ENCODE data around the gene CRIP3.

CRIP3 gene

GRCh38 chr6:43274127-43274915 is 34.3 kb downstream of the CRIP3 start:
- no peak overlapping the region for H3K4me3 ChIP-seq (ENCODE audit: insufficient read depth, low read depth, low read length)
- H3K27me3 ChIP-seq (ENCODE audit: control insufficient read depth, insufficient read depth, low read length, poor library complexity, severe bottlenecking), result peaks cover 40% of the 10 kb centered on the region
- 80 to 83% methylated on average over 8 of the region's 10 CpGs for WGBS, 2 experiments
- no peak overlapping the region for H3K27ac ChIP-seq (ENCODE audit: insufficient read depth, low read depth, low read length, poor library complexity, severe bottlenecking)
- H3K36me3 ChIP-seq (ENCODE audit: control insufficient read depth, insufficient read depth, low read length), result no peaks in the 10 kb centered on the region
- H3K9me3 ChIP-seq (ENCODE audit: control insufficient read depth, low read length), result no peaks in the 10 kb centered on the region
- peaks cover 32% of the 10 kb centered on the region for H3K4me1 ChIP-seq (ENCODE audit: control insufficient read depth, insufficient read depth, low read length)

- Histone ChIP-seq H3K36me3 (ENCODE audit: control insufficient read depth, insufficient read depth, low read length) (no peaks in the 10 kb centered on the region), H3K27me3 (ENCODE audit: control insufficient read depth, insufficient read depth, low read length, poor library complexity, severe bottlenecking) (peaks cover 46% of the 10 kb centered on the region), H3K9me3 (ENCODE audit: control insufficient read depth, low read length) (no peaks in the 10 kb centered on the region), H3K27ac (ENCODE audit: insufficient read depth, low read depth, low read length, poor library complexity, severe bottlenecking) (no peak overlapping the region), H3K4me1 (ENCODE audit: control insufficient read depth, insufficient read depth, low read length) (peaks cover 31% of the 10 kb centered on the region), H3K4me3 (ENCODE audit: insufficient read depth, low read depth, low read length) (no peak overlapping the region)
- 84 to 85% methylated on average over 2 of the region's 2 CpGs for WGBS, 2 experiments
Observed at GRCh38 chr6:43273707-43274106, 34.9 kb downstream of the CRIP3 start.

DNA sequence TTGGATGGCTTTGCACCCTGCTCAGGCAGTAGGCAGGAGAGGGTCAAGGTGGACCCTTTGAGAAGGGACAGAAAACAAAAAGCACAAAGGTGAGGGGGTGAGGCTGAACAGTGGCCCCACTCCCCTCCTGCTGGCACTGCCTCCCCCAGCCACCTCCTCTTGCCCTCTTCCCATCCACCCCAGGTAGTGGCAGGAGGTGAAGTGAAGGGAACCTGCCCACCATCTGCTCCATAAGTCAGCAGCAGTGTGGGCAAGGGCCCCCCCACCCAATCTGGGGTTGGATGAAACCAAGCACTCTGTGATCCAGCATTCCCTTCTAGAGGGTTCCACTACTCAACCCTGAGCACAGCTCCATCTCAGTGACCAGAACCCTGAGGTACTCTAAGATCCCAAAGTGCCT is 36.7 kb downstream of the CRIP3 start:
- no peaks in the 10 kb centered on the region for H3K9me3 ChIP-seq (ENCODE audit: control insufficient read depth, low read length)
- no peak overlapping the region for H3K4me3 ChIP-seq (ENCODE audit: insufficient read depth, low read depth, low read length)
- H3K4me1 ChIP-seq (ENCODE audit: control insufficient read depth, insufficient read depth, low read length), result peaks cover 33% of the 10 kb centered on the region
- H3K27ac ChIP-seq (ENCODE audit: insufficient read depth, low read depth, low read length, poor library complexity, severe bottlenecking), result no peak overlapping the region
- peaks cover 61% of the 10 kb centered on the region for H3K27me3 ChIP-seq (ENCODE audit: control insufficient read depth, insufficient read depth, low read length, poor library complexity, severe bottlenecking)
- no peaks in the 10 kb centered on the region for H3K36me3 ChIP-seq (ENCODE audit: control insufficient read depth, insufficient read depth, low read length)

DNA sequence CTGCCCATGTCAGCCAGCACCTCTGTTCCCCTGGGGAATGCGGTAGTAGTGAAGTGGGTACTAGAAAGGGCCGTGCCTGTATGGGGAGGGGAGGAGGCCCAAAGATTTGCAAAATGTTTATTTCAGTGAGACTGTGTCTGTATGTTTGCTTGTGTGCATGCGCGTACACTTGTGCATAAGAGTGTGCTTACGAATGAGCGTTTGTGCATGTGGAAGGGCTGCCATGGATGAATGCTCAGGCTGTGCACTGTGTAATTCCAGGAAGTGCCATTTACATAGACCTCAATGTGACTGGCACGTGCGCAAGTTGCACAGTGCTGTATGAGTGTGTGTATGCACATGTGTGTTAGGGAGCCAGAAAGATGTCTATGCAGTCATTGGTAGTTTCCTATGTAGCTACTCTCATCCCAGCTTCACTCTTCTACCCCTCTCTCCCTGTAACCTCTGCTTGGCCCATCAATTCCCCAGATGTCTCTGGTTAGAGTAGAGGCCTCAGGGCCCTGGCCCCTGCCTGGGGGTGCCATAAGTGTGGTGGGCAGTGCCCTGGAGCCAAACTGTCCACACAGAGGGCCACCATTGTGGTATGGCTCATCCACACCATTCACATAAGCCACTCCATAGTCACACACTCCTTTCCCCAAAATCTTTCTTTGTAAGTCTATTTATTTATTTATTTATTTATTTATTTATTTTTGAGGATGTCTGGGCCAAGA is 37.4 kb downstream of the CRIP3 start:
- Histone ChIP-seq H3K27me3 (ENCODE audit: control insufficient read depth, insufficient read depth, low read length, poor library complexity, severe bottlenecking) (peaks cover 58% of the 10 kb centered on the region), H3K4me3 (ENCODE audit: insufficient read depth, low read depth, low read length) (no peak overlapping the region), H3K36me3 (ENCODE audit: control insufficient read depth, insufficient read depth, low read length) (no peaks in the 10 kb centered on the region), H3K4me1 (ENCODE audit: control insufficient read depth, insufficient read depth, low read length) (peaks cover 32% of the 10 kb centered on the region), H3K9me3 (ENCODE audit: control insufficient read depth, low read length) (no peaks in the 10 kb centered on the region), H3K27ac (ENCODE audit: insufficient read depth, low read depth, low read length, poor library complexity, severe bottlenecking) (no peak overlapping the region)
- 91% methylated on average over 8 of the region's 8 CpGs for WGBS, 2 experiments

DNA sequence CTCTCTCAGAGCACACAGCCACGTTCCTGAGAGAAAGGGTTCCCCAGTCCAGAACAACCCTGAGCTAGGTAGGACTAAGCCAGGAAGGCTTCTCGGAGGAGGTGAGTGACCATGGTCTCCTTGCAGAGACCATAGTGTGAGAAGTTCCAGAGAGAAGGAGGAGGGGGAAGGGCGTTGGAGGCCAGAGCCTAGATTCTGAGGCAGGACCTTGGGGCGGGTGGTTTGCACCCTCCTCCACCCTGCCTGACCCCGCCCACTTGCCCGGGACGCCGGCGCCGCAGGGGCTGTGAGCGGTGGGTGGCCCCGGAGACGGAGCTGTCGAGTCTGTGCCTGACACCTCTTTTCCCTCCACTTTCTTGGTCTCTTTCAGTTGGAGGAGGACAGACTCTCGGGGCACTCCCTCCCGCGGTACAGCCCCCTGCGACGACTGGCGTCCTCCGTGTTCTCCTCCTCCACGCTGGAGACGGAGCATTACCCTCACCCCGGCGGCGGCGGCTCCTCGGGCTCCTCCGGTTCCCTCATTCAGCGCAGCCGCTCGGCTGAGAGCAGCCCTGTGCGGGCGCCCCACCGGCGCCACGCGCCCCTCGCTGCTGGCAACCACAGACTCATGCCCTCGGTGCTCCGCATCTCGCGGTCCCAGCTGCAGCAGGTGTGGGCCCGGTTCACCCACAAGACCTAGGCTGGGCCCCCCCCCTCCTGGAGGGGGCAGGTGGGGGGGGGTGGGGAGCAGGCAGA is 39.2 kb downstream of the CRIP3 start:
- no peak overlapping the region for H3K4me3 ChIP-seq (ENCODE audit: insufficient read depth, low read depth, low read length)
- WGBS, 2 experiments, result 15 to 16% methylated on average over 43 to 44 of the region's 44 CpGs
- no peak overlapping the region for H3K27ac ChIP-seq (ENCODE audit: insufficient read depth, low read depth, low read length, poor library complexity, severe bottlenecking)
- no peaks in the 10 kb centered on the region for H3K36me3 ChIP-seq (ENCODE audit: control insufficient read depth, insufficient read depth, low read length)
- H3K27me3 ChIP-seq (ENCODE audit: control insufficient read depth, insufficient read depth, low read length, poor library complexity, severe bottlenecking), result peaks cover 40% of the 10 kb centered on the region
- peaks cover 16% of the 10 kb centered on the region for H3K4me1 ChIP-seq (ENCODE audit: control insufficient read depth, insufficient read depth, low read length)
- H3K9me3 ChIP-seq (ENCODE audit: control insufficient read depth, low read length), result no peaks in the 10 kb centered on the region

- no peak overlapping the region for H3K27ac ChIP-seq (ENCODE audit: insufficient read depth, low read depth, low read length, poor library complexity, severe bottlenecking)
- H3K4me1 ChIP-seq (ENCODE audit: control insufficient read depth, insufficient read depth, low read length), result peaks cover 16% of the 10 kb centered on the region
- H3K4me3 ChIP-seq (ENCODE audit: insufficient read depth, low read depth, low read length), result no peak overlapping the region
- H3K36me3 ChIP-seq (ENCODE audit: control insufficient read depth, insufficient read depth, low read length), result no peaks in the 10 kb centered on the region
- no peaks in the 10 kb centered on the region for H3K9me3 ChIP-seq (ENCODE audit: control insufficient read depth, low read length)
- H3K27me3 ChIP-seq (ENCODE audit: control insufficient read depth, insufficient read depth, low read length, poor library complexity, severe bottlenecking), result peaks cover 33% of the 10 kb centered on the region
- WGBS, 2 experiments, result 91 to 92% methylated on average over 10 of the region's 10 CpGs
Observed at GRCh38 chr6:43268782-43269272, 39.8 kb downstream of the CRIP3 start.

- Histone ChIP-seq H3K27ac (ENCODE audit: insufficient read depth, low read depth, low read length, poor library complexity, severe bottlenecking) (no peak overlapping the region), H3K27me3 (ENCODE audit: control insufficient read depth, insufficient read depth, low read length, poor library complexity, severe bottlenecking) (peaks cover 30% of the 10 kb centered on the region), H3K4me1 (ENCODE audit: control insufficient read depth, insufficient read depth, low read length) (peaks cover 16% of the 10 kb centered on the region), H3K36me3 (ENCODE audit: control insufficient read depth, insufficient read depth, low read length) (no peaks in the 10 kb centered on the region), H3K9me3 (ENCODE audit: control insufficient read depth, low read length) (no peaks in the 10 kb centered on the region), H3K4me3 (ENCODE audit: insufficient read depth, low read depth, low read length) (no peak overlapping the region)
- 87 to 91% methylated on average over 3 of the region's 3 CpGs for WGBS, 2 experiments
Observed at GRCh38 chr6:43268355-43268700, 40.3 kb downstream of the CRIP3 start.

DNA sequence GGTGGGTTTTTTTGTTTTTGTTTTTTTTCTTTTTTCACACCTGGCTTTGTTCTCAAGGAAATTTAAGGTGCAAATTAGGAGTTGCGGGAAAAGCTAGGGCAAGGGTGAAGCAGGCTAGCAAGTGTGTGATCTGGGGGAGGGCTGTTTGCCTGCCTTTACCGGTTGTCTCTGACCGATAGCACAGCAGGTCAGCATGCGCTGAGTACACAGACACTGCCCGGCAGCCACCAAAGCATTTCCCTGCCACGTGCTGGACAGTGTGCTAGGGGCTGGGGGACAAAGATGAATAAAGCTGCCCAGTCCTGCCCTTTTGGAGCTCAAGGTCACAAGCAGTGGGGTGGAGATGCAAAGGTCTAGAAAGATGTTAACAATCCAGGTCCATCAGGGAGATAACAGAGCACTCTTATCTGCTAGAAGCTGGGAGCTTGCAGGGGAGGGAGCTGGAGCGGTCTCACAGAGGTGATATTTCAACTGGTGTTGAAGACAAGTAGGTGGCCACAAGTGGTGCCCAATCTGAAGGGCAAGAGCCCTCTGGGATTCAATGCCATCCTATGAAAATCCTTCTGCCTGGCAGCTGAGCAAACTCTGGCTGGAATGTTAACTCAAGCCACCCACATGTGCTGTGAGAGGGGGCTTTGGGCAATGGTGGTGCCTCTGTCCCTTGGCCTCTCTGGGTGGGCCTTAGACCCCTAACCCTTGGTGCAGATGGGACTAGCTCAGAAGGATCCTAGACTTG is 40.8 kb downstream of the CRIP3 start:
- Histone ChIP-seq H3K36me3 (ENCODE audit: control insufficient read depth, insufficient read depth, low read length) (no peaks in the 10 kb centered on the region), H3K27ac (ENCODE audit: insufficient read depth, low read depth, low read length, poor library complexity, severe bottlenecking) (no peak overlapping the region), H3K4me1 (ENCODE audit: control insufficient read depth, insufficient read depth, low read length) (peaks cover 16% of the 10 kb centered on the region), H3K9me3 (ENCODE audit: control insufficient read depth, low read length) (no peaks in the 10 kb centered on the region), H3K27me3 (ENCODE audit: control insufficient read depth, insufficient read depth, low read length, poor library complexity, severe bottlenecking) (peaks cover 28% of the 10 kb centered on the region), H3K4me3 (ENCODE audit: insufficient read depth, low read depth, low read length) (no peak overlapping the region)
- WGBS, 2 experiments, result 33 to 36% methylated on average over 7 of the region's 7 CpGs

GRCh38 chr6:43265564-43265963 is 43.1 kb downstream of the CRIP3 start:
- H3K4me1 ChIP-seq (ENCODE audit: control insufficient read depth, insufficient read depth, low read length), result peaks cover 16% of the 10 kb centered on the region
- no peaks in the 10 kb centered on the region for H3K9me3 ChIP-seq (ENCODE audit: control insufficient read depth, low read length)
- H3K27me3 ChIP-seq (ENCODE audit: control insufficient read depth, insufficient read depth, low read length, poor library complexity, severe bottlenecking), result peaks cover 28% of the 10 kb centered on the region
- H3K27ac ChIP-seq (ENCODE audit: insufficient read depth, low read depth, low read length, poor library complexity, severe bottlenecking), result no peak overlapping the region
- no peaks in the 10 kb centered on the region for H3K36me3 ChIP-seq (ENCODE audit: control insufficient read depth, insufficient read depth, low read length)
- 87 to 91% methylated on average over 6 of the region's 6 CpGs for WGBS, 2 experiments
- no peak overlapping the region for H3K4me3 ChIP-seq (ENCODE audit: insufficient read depth, low read depth, low read length)
